CD4-positive, alpha-beta T cell treated with Interleukin-10 for 1 hour (primary cell): ENCODE data around the gene NANOS3.
"Not testable (repeated sequence)": the region's sequence is repeated elsewhere in the genome, so short reads cannot be mapped to it uniquely, and the experiment has no call there.

Experiments used
- DNase-seq: peaks from one replicate; pipeline ENCODE4 v3.0.0-alpha.2; 2020

The NANOS3 gene

GRCh38 chr19:13920940-13921747, 44.2 kb downstream of the NANOS3 start:
- DNase-seq, result peak; percentile 51

- not testable (repeated sequence) for DNase-seq
Observed at GRCh38 chr19:13922118-13922517, 45.2 kb downstream of the NANOS3 start.

- no peak for DNase-seq
Observed at GRCh38 chr19:13923194-13923987, 46.5 kb downstream of the NANOS3 start.

- DNase-seq, result no peak
Observed at GRCh38 chr19:13926010-13926409, 49.1 kb downstream of the NANOS3 start.

GRCh38 chr19:13926715-13927114, 49.8 kb downstream of the NANOS3 start:
- DNase-seq, result no peak

- DNase-seq, result no peak
Observed at GRCh38 chr19:13929340-13929739, 52.4 kb downstream of the NANOS3 start.

GRCh38 chr19:13929956-13930355, 53.0 kb downstream of the NANOS3 start:
- no peak for DNase-seq
